ENCODE measurements around the gene ZYX.

- TF ChIP-seq, protein P1, sequence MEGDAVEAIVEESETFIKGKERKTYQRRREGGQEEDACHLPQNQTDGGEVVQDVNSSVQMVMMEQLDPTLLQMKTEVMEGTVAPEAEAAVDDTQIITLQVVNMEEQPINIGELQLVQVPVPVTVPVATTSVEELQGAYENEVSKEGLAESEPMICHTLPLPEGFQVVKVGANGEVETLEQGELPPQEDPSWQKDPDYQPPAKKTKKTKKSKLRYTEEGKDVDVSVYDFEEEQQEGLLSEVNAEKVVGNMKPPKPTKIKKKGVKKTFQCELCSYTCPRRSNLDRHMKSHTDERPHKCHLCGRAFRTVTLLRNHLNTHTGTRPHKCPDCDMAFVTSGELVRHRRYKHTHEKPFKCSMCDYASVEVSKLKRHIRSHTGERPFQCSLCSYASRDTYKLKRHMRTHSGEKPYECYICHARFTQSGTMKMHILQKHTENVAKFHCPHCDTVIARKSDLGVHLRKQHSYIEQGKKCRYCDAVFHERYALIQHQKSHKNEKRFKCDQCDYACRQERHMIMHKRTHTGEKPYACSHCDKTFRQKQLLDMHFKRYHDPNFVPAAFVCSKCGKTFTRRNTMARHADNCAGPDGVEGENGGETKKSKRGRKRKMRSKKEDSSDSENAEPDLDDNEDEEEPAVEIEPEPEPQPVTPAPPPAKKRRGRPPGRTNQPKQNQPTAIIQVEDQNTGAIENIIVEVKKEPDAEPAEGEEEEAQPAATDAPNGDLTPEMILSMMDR (IDR thresholded peaks at IDR 0.05; ENCODE audit: insufficient read depth, low read depth, low read length): no peak
- TF ChIP-seq EZH2 (IDR thresholded peaks at IDR 0.05; ENCODE audit: insufficient read depth, low read length): no peak
These were observed 11.2 kb upstream of the ZYX start for GRCh38 chr7:143369678-143370651.

Measured in astrocyte (in vitro differentiated cells and primary cell).